ENCODE measurements around the gene ADTRP. TPM values are rescaled to one million over a fixed set of nuclear protein-coding genes. Genes with fewer than 3 reads are reported as not detected.

Gene ADTRP
- polyA plus RNA-seq, 1 donor (not counting 4 experiments of a cell fraction or from before 2014, with no cell fraction given), result 16.7 TPM

DNA sequence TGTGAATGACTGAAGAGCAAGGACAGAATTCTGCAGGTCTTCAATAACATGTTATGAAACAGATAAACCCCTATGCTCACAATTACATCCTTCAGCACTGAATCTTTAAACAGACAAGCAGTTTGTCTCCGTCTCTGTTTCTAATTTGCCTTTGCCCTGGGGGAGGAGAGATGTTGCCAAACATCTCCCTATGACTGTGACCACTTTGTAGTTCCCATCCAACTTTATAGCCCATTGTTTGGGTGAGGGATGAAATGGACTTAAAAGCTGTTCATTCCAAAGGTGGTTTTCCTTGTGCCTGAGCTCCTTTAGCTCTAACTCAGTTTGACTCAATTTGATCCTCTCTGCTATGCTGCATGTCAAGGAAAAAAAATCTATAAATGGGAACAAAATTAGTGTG is 19.5 kb upstream of the ADTRP start:
- Histone ChIP-seq H3K4me1 (ENCODE audit: control insufficient read depth, extremely low read depth, insufficient read depth, low read length) (peaks cover 5% of the 10 kb centered on the region), H4K20me1 (ENCODE audit: control insufficient read depth, extremely low read depth, insufficient read depth, low read length) (no peaks in the 10 kb centered on the region), H3K4me3 (ENCODE audit: control insufficient read depth in 2 of 3, extremely low read depth in 1 of 3, insufficient read depth in 2 of 3, low read depth in 1 of 3, low read length in 3 of 3) (no peak overlapping the region), H3K79me2 (ENCODE audit: control insufficient read depth, insufficient read depth, low read length) (no peaks in the 10 kb centered on the region), H3K9me1 (ENCODE audit: control insufficient read depth, extremely low read depth, insufficient read depth, low read length) (no peaks in the 10 kb centered on the region), H3K27me3 (ENCODE audit: control insufficient read depth, extremely low read depth, insufficient read depth, low read length) (no peaks in the 10 kb centered on the region), H3K9ac (ENCODE audit: control insufficient read depth, extremely low read depth, insufficient read depth, low read length) (no peak overlapping the region), H3K36me3 (ENCODE audit: control insufficient read depth in 2 of 2, extremely low read depth in 1 of 2, insufficient read depth in 2 of 2, low read length in 2 of 2) (peaks cover 0 to 1% of the 10 kb centered on the region in 2 experiments), H3K9me3 (ENCODE audit: control insufficient read depth, low read depth, low read length) (no peaks in the 10 kb centered on the region), H2AFZ (ENCODE audit: control insufficient read depth, low read length) (no peak overlapping the region), H3K4me2 (ENCODE audit: control insufficient read depth, extremely low read depth, insufficient read depth, low read depth, low read length) (no peak overlapping the region), H3K27ac (ENCODE audit: control insufficient read depth, insufficient read depth, low read length) (no peak overlapping the region)
- no peak for TF ChIP-seq EZH2 (IDR thresholded peaks at IDR 0.05; ENCODE audit: low read length)
- TF ChIP-seq, protein P1, sequence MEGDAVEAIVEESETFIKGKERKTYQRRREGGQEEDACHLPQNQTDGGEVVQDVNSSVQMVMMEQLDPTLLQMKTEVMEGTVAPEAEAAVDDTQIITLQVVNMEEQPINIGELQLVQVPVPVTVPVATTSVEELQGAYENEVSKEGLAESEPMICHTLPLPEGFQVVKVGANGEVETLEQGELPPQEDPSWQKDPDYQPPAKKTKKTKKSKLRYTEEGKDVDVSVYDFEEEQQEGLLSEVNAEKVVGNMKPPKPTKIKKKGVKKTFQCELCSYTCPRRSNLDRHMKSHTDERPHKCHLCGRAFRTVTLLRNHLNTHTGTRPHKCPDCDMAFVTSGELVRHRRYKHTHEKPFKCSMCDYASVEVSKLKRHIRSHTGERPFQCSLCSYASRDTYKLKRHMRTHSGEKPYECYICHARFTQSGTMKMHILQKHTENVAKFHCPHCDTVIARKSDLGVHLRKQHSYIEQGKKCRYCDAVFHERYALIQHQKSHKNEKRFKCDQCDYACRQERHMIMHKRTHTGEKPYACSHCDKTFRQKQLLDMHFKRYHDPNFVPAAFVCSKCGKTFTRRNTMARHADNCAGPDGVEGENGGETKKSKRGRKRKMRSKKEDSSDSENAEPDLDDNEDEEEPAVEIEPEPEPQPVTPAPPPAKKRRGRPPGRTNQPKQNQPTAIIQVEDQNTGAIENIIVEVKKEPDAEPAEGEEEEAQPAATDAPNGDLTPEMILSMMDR (optimal IDR thresholded peaks at IDR 0.05 in 1 of 3, IDR thresholded peaks at IDR 0.05 in 1 of 3, conservative IDR thresholded peaks at IDR 0.05 in 1 of 3; ENCODE audit: extremely low read depth in 1 of 3, insufficient read depth in 2 of 3, low read length in 3 of 3), result no peak
- DNase-seq (ENCODE audit: low read depth, low spot score), result no peak
- dilution Hi-C loops (cut with MboI; ENCODE audit: extremely low pct_ligation_motif_present, low sequenced_read_pairs), result no loop called here
- no peak for FAIRE-seq

DNA sequence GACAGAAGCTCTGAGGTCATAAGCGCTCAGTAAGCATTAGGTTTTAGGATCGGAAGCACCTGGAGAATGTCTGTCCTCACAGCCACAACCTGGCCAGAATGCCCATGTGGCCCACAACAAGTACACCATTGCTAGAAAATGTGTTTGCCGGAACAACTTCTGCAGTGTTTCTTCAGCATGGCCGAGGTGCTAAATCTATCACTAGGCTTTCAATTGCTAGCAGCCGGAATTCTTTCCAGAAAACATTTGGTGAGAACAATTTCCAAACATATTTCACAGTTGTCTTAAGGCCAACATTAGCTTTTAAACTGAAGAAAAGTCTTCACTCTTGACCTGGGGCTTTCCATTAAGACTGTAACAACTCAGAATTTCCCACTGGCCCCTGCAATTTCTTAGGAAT is 18.2 kb upstream of the ADTRP start:
- Histone ChIP-seq H3K9me3 (ENCODE audit: control insufficient read depth, low read depth, low read length) (no peaks in the 10 kb centered on the region), H3K9ac (ENCODE audit: control insufficient read depth, extremely low read depth, insufficient read depth, low read length) (no peak overlapping the region), H3K4me2 (ENCODE audit: control insufficient read depth, extremely low read depth, insufficient read depth, low read depth, low read length) (no peak overlapping the region), H3K4me3 (ENCODE audit: control insufficient read depth in 2 of 3, extremely low read depth in 1 of 3, insufficient read depth in 2 of 3, low read depth in 1 of 3, low read length in 3 of 3) (no peak overlapping the region), H3K27me3 (ENCODE audit: control insufficient read depth, extremely low read depth, insufficient read depth, low read length) (no peaks in the 10 kb centered on the region), H3K27ac (ENCODE audit: control insufficient read depth, insufficient read depth, low read length) (no peak overlapping the region), H3K9me1 (ENCODE audit: control insufficient read depth, extremely low read depth, insufficient read depth, low read length) (no peaks in the 10 kb centered on the region), H4K20me1 (ENCODE audit: control insufficient read depth, extremely low read depth, insufficient read depth, low read length) (no peaks in the 10 kb centered on the region), H3K79me2 (ENCODE audit: control insufficient read depth, insufficient read depth, low read length) (no peaks in the 10 kb centered on the region), H3K4me1 (ENCODE audit: control insufficient read depth, extremely low read depth, insufficient read depth, low read length) (peaks cover 5% of the 10 kb centered on the region), H3K36me3 (ENCODE audit: control insufficient read depth in 2 of 2, extremely low read depth in 1 of 2, insufficient read depth in 2 of 2, low read length in 2 of 2) (peaks cover 0 to 1% of the 10 kb centered on the region in 2 experiments), H2AFZ (ENCODE audit: control insufficient read depth, low read length) (no peak overlapping the region)
- DNase-seq (ENCODE audit: low read depth, low spot score), result no peak
- no peak for FAIRE-seq
- dilution Hi-C loops (cut with MboI; ENCODE audit: extremely low pct_ligation_motif_present, low sequenced_read_pairs), result no loop called here
- TF ChIP-seq, protein P1 (optimal IDR thresholded peaks at IDR 0.05 in 1 of 3, IDR thresholded peaks at IDR 0.05 in 1 of 3, conservative IDR thresholded peaks at IDR 0.05 in 1 of 3; ENCODE audit: extremely low read depth in 1 of 3, insufficient read depth in 2 of 3, low read length in 3 of 3), result no peak
- no peak for TF ChIP-seq EZH2 (IDR thresholded peaks at IDR 0.05; ENCODE audit: low read length)
